GM23338 (cell line): ENCODE results near the gene PDXDC1.
"Not testable (repeated sequence)": the region's sequence is repeated elsewhere in the genome, so short reads cannot be mapped to it uniquely, and the experiment has no call there.

ENCODE experiments used
- CREB1 ChIP-seq: fragments of 250-450 bp; sonication (Bioruptor Pico); IDR thresholded peaks from 2 replicates; pipeline ENCODE4 v1.5.0; 2020; ENCODE audit warnings: low read depth, mild to moderate bottlenecking, moderate library complexity
- CTCF ChIP-seq, 2 experiments: fragments of 200-600 bp in 1 of 2; sonication (generic) in 1 of 2; conservative IDR thresholded peaks; 2 replicates each; pipeline versions ENCODE4 v1.5.1 to v1.6.1; 2016 to 2017; ENCODE audit warnings: antibody characterized with exemption in 2 of 2, low read depth in 2 of 2, mild to moderate bottlenecking in 2 of 2, moderate library complexity in 1 of 2
- EZH2 ChIP-seq: fragments of 200-600 bp; sonication (generic); IDR thresholded peaks from one replicate; pipeline ENCODE4 v1.8.0; 2017; ENCODE audit warnings: antibody characterized with exemption, mild to moderate bottlenecking, low read depth; ENCODE audit not compliant: unreplicated experiment
- EZH2phosphoT487 ChIP-seq: fragments of 200-600 bp; sonication (generic); IDR thresholded peaks from one replicate; pipeline ENCODE4 v1.8.1; 2018; ENCODE audit warnings: antibody characterized with exemption; ENCODE audit not compliant: unreplicated experiment
- POLR2AphosphoS5 ChIP-seq: IDR thresholded peaks from 2 replicates; pipeline ENCODE4 v1.6.1; 2016; ENCODE audit warnings: antibody characterized with exemption, low read depth
- TF ChIP-seq, protein P1 (sequence below): IDR thresholded peaks from one replicate; pipeline ENCODE4 v1.6.1; 2018; ENCODE audit warnings: antibody characterized with exemption; ENCODE audit not compliant: unreplicated experiment

GRCh38 chr16:14978281-14978680 lies 3.5 kb downstream of the PDXDC1 start:
- not testable (repeated sequence) for TF ChIP-seq EZH2; POLR2AphosphoS5; CREB1; CTCF (conservative IDR thresholded peaks at IDR 0.05; ENCODE audit: low read depth in 2 of 2); EZH2phosphoT487
- TF ChIP-seq, protein P1, sequence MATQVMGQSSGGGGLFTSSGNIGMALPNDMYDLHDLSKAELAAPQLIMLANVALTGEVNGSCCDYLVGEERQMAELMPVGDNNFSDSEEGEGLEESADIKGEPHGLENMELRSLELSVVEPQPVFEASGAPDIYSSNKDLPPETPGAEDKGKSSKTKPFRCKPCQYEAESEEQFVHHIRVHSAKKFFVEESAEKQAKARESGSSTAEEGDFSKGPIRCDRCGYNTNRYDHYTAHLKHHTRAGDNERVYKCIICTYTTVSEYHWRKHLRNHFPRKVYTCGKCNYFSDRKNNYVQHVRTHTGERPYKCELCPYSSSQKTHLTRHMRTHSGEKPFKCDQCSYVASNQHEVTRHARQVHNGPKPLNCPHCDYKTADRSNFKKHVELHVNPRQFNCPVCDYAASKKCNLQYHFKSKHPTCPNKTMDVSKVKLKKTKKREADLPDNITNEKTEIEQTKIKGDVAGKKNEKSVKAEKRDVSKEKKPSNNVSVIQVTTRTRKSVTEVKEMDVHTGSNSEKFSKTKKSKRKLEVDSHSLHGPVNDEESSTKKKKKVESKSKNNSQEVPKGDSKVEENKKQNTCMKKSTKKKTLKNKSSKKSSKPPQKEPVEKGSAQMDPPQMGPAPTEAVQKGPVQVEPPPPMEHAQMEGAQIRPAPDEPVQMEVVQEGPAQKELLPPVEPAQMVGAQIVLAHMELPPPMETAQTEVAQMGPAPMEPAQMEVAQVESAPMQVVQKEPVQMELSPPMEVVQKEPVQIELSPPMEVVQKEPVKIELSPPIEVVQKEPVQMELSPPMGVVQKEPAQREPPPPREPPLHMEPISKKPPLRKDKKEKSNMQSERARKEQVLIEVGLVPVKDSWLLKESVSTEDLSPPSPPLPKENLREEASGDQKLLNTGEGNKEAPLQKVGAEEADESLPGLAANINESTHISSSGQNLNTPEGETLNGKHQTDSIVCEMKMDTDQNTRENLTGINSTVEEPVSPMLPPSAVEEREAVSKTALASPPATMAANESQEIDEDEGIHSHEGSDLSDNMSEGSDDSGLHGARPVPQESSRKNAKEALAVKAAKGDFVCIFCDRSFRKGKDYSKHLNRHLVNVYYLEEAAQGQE = not testable (repeated sequence)
